Mucosa of descending colon (tissue), 3 donors: ENCODE data around the gene CDKN1C. TPM values are rescaled to one million over a fixed set of nuclear protein-coding genes. Genes with fewer than 3 reads are reported as not detected.

Experiments used
- ATAC-seq: fragments of 200-7000 bp; cut with Tn5 transposase; one replicate; pipeline ENCODE4 v1.9.1; 2020; ENCODE audit warnings: mild to moderate bottlenecking, moderate library complexity
- DNase-seq, 3 donors: peaks; one replicate each; pipeline ENCODE4 v3.0.0-alpha.2; 2020
- H3K36me3 ChIP-seq: fragments of 200-600 bp; one replicate; pipeline ENCODE4 v1.8.0; 2021; ENCODE audit warnings: low read depth, mild to moderate bottlenecking
- H3K4me1 ChIP-seq: fragments of 200-600 bp; one replicate; pipeline ENCODE4 v1.8.0; 2021; ENCODE audit warnings: low read depth, mild to moderate bottlenecking
- H3K4me3 ChIP-seq: fragments of 200-600 bp; one replicate; pipeline ENCODE4 v1.8.0; 2021; ENCODE audit warnings: mild to moderate bottlenecking
- H3K9me3 ChIP-seq: fragments of 200-600 bp; one replicate; pipeline ENCODE4 v1.8.0; 2021; ENCODE audit warnings: mild to moderate bottlenecking
- intact Hi-C, 2 donors: fragments of 100-400 bp; cut with DNase I in 1 of 2; cut with micrococcal nuclease in 1 of 2; formaldehyde crosslinking; loops; one replicate each; pipeline versions ENCODE4 v1.11.0 to v1.11.1; 2022; cut with DNase I, micrococcal nuclease
- total RNA-seq, 3 donors: library from RNA; stranded (reverse); fragmentation: NEBNext Ultra II Directional in 2 of 3; extraction: Animal tissue kit (Norgen Biotek cat#: 25700) in 2 of 3; gene quantifications; one replicate each; pipeline versions ENCODE4 v1.2.1 to v1.2.4, GENCODE V29; 2021 to 2023
- TF ChIP-seq, protein P1 (sequence below): fragments of 200-600 bp; IDR thresholded peaks from one replicate; pipeline ENCODE4 v1.8.0; 2022; ENCODE audit warnings: antibody characterized with exemption, mild to moderate bottlenecking
- donor health status: DM: no; HTN: no; CAD: no; lungs with moderate emphysema.
- donor health status: DM: no; HTN: no; CAD: no.
- donor health status: DM: no; HTN: yes; CAD: no.

The CDKN1C gene
- total RNA-seq, 3 donors from 2014 or later = 3.0 to 40.3 (median 10.2) TPM

DNA sequence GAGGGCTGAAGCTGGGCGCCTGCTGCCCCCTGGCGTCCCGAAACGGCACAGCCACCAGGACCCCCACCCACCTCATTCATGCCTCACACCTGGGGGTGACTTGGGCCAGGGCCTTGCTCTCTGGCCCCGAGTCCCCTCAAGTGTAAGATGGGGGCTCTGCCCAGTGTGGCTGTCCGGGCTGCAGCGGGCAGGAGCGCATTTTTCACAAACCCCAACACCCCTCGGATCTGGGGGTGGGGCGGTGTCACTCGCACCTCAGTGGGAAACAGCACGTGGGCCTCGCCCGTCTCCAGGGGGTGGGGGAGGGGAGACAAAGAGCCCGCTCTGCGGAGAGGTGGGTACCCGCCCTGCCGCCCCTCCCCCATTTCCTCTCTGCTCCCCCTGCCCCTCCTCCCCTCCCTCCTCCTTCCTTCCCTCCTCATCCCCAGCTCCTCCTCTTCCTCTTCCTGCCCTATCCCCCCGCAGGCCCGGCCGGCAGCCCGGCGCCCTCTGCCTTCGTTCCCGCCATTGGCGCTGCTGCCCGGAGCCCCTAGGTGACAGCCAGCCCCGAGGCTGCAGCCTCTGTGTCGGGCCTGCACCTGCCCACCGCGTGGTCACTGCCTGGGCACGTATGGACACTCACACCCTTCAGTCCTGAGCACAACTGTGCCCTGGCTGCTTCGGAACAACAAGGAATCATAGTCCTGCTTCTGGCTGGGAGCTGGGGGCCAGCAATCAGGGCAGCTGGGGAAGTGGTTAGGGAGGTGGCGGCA is 6.8 kb upstream of the CDKN1C start:
- TF ChIP-seq, protein P1, sequence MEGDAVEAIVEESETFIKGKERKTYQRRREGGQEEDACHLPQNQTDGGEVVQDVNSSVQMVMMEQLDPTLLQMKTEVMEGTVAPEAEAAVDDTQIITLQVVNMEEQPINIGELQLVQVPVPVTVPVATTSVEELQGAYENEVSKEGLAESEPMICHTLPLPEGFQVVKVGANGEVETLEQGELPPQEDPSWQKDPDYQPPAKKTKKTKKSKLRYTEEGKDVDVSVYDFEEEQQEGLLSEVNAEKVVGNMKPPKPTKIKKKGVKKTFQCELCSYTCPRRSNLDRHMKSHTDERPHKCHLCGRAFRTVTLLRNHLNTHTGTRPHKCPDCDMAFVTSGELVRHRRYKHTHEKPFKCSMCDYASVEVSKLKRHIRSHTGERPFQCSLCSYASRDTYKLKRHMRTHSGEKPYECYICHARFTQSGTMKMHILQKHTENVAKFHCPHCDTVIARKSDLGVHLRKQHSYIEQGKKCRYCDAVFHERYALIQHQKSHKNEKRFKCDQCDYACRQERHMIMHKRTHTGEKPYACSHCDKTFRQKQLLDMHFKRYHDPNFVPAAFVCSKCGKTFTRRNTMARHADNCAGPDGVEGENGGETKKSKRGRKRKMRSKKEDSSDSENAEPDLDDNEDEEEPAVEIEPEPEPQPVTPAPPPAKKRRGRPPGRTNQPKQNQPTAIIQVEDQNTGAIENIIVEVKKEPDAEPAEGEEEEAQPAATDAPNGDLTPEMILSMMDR = peak; percentile 76
- peak; percentile 59 for ATAC-seq
- Histone ChIP-seq H3K4me1 (peaks cover 11% of the 10 kb centered on the region), H3K36me3 (no peaks in the 10 kb centered on the region), H3K9me3 (no peaks in the 10 kb centered on the region), H3K4me3 (no peak overlapping the region)
- intact Hi-C loops = loop anchor here in 1 of 2 donors (10.0 kb wide), 1 partner anchor 468 kb away; no protein-coding TSS in a partner anchor
- peak; percentile 67 to 83 (median 70) for DNase-seq

DNA sequence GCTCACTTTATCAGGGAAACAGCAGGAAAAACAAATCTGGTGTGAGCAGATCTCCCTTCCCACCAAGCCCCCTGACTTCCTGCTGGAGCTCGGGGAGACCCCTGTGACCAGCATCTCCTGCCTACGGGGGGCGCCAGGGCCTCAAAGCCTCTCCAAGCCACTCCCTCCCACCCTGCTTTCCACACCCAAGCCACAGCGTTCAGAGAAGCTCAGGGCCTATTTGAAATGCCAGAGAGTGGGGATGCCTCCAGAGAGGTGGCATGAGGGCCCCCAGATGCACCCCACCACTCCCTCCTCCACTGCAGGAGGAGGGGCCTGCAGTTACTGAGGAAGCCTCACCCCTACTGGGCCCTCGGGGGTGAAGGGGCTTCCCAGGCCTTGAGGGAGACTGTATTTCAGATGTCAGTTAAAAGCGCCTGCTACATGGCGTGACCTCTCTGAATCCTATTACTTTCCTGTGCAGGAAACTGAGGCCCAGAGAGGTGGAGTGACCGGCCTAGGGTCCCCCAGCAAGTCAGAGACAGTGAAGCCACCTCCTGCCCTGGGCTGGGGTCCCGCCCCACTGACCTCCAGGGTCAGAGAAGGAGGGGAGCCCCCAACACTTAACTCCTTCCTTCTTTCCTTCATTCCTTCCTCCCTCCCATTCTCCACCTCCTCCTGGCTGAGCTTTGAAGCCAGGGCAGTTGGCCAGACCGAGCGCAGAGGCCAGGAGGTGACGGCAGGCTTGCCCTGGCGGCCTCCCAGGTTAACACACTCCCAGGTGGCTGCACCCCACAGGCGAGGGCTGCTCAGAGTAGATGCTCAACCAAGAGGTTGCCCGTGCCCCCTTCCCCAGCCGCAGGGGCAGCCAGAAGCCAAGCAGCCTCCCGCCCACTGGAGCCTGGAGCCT is 6.0 kb upstream of the CDKN1C start:
- DNase-seq (peak; percentile 21 to 76 (median 74)), ATAC-seq (peak; percentile 9)

DNA sequence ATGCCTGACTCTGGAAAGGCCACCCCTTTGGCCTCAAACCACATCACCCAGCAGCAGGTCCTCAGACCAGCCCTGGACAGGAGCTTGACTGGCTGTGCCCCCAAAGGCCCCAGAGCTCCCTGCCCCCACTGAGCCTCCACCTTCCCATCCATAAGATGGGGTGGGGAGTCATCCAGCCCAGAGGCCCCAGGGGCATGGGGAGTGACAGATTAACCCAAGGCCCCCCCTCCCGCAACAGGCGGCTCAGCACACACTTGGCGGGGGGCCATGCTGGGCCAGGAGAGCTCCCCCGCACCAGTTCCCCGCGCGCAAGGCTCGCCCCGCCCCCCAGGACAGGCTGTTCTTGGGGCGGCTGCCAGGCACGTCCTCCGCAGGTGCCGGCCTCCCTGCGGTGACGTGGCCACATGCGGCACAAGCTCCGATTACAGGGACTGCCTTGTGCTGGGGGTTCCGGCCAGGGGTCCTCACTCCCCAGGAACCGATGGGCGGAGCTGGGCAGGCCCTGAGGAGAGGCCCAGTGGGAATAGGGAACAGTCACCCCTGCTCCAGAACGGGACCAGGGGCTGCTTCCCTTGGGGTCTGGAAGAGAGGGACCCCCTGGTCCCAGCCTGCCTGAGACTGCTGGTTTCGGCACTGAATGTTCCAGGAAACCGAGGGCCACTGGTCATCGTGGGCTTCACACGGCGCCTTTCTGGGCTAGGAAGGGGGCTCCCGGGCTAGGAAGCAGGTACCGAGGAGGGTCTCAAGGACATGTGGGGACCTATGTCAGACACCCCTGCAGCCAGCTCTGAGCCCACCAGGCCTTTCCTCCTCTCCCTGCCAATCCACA is 5.1 kb upstream of the CDKN1C start:
- Histone ChIP-seq H3K36me3 (no peaks in the 10 kb centered on the region), H3K4me1 (peaks cover 18% of the 10 kb centered on the region), H3K4me3 (no peak overlapping the region), H3K9me3 (no peaks in the 10 kb centered on the region)
- peak; percentile 27 for ATAC-seq
- TF ChIP-seq, protein P1 = no peak
- intact Hi-C loops = loop anchor here in 1 of 2 donors (10.0 kb wide), 1 partner anchor 466 kb away; no protein-coding TSS in a partner anchor
- peak; percentile 62 to 80 (median 76) for DNase-seq

More for the DNA sequence above, 6.0 kb upstream of the CDKN1C start:
- TF ChIP-seq, protein P1 = no peak
- no peak overlapping the region for H3K4me3 ChIP-seq
- peaks cover 14% of the 10 kb centered on the region for H3K4me1 ChIP-seq
- H3K9me3 ChIP-seq = no peaks in the 10 kb centered on the region
- no peaks in the 10 kb centered on the region for H3K36me3 ChIP-seq
- intact Hi-C loops = loop anchor here in 1 of 2 donors (10.0 kb wide), 1 partner anchor 467 kb away; no protein-coding TSS in a partner anchor

DNA sequence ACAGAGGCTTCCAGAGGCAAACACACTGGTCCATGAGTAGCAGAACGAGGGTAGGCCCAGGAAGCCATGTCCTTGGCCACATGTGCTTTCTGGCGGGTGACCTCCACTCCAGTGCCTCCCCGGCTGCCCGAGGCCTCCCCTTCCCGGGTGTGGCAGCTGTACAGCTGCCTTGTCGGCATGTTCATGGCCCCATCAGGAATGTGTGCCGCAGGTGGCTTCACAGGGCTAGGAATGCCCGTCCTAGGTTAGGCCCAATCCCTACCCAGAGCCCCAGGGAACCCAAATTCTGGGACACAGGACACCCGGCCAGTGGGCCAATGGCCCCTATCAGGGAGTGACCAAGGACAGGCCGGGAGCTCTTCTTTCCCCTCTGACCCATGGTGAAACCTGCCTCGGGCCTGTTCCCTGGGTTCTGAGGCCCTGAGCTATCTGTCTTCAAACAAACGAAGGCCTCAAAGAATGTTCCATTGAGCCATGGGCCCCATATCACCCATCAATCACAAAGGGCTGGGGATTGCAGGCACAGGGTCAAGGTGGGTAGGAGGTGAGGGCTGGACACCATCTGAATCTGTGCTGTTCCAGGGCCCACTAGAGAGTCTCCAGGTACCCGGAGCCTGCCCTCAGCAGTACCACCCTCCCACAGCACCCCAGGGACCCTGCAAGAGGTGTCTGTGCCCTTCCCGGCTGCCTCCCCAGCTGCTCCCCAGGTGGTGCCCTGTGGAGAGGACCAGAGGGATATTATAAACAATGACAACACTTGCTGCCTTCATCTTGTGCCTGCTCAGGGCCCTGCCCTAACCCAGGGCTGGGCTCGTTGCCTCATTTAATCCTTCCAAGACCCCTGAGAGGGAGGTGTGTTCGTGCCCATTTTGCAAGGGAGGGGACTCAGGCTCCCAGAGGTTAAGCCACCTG is 4.0 kb upstream of the CDKN1C start:
- TF ChIP-seq, protein P1 = no peak
- ATAC-seq = no peak
- Histone ChIP-seq H3K36me3 (no peaks in the 10 kb centered on the region), H3K4me3 (no peak overlapping the region), H3K4me1 (peaks cover 18% of the 10 kb centered on the region), H3K9me3 (no peaks in the 10 kb centered on the region)
- intact Hi-C loops = loop anchor here (2.0 to 10.0 kb wide), 3 partner anchors 195 to 465 kb away; partner anchors contain the start of gene KCNQ1OT1 (in 1 of the 2)
- peak; percentile 7 to 52 (median 32) for DNase-seq
